ENCODE measurements around the gene PSMB3.
"Not testable (repeated sequence)": the region's sequence is repeated elsewhere in the genome, so short reads cannot be mapped to it uniquely, and the experiment has no call there.

The PSMB3 gene

GRCh38 chr17:38716368-38717005, 36.1 kb upstream of the PSMB3 start:
- DNase-seq = no peak

DNA sequence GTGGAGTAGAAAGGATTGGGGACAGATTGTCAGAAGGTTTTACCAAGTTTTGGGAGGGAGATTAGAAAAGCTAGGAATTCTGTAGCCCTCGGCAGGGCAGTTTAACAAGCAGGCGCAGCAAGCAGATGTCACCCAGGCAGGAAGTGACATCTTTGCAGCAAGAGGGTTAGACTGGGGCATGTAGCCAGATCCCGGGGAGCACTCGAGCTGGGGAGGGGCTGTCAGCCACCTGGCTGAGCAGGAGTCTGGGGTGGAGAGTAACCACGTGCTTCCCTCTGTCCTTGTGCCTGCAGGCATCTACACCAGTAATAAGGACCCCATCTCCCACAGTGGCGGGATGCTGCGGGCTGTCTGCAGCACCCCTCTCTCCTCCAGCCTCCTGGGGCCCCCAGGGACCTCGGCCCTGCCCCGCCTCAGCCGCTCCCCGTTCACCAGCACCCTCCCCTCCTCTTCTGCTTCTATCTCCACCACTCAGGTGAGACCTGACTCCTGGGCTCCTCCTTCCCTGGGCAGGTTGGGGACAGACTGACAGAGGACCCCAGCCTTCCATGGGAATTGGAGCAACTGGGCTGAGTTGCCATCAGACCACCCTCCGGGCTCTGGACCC, 35.3 kb upstream of the PSMB3 start:
- no peak for DNase-seq

DNA sequence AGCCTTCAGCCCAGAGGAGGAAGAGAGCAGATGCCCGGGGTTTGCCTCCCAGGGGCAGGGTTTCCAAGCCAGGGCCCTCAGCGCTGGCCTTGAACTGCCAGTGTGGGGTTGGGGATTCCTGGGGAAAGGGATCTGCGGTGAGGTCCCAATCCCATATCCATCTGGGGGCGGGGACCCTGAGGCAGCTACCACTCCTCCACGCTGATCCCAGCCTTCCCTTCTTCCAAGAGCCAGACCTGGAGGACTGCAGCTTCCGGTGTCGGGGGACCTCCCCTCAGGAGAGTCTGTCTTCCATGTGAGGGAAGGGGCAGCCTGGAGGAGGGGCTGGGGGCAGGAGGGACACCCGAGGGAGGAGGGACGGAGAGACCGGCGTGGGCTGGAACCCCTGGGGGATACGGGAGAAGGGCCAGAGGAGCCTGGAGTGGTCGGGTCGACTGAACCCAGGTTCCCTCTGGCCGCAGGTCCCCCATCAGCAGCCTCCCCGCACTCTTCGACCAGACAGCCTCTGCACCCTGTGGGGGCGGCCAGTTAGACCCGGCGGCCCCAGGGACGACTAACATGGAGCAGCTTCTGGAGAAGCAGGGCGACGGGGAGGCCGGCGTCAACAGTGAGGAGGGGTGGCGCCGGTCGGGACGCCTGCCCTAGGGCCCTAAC, 33.1 kb upstream of the PSMB3 start:
- no peak for DNase-seq

DNA sequence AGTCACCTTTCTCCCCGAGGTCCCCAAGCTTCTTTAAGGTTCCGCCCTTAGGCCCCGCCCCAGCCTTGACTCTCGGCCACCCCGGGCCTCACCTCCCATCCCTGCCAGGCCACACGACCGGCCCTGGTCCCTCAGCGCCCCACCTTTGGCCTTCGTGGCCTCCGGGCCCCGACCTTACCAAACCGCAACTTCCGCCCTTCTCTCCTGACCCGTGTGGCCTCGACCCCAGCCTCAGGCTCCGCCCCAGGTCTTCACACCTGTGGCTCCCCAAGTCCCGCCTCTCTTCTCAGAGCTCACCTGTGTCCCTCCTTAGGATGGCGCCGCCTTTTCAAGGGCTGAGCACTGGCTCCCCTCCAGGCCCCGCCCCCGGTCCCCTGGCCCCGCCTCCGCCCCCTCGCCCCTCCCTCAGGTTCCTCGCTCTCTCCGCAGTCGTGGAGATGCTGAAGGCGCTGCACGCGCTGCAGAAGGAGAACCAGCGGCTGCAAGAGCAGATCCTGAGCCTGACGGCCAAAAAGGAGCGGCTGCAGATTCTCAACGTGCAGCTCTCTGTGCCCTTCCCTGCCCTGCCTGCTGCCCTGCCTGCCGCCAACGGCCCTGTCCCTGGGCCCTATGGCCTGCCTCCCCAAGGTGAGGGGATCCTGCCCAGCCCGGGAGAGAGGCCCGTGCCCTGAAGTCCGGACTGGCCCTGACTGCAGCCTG, 32.4 kb upstream of the PSMB3 start:
- no peak for DNase-seq

DNA sequence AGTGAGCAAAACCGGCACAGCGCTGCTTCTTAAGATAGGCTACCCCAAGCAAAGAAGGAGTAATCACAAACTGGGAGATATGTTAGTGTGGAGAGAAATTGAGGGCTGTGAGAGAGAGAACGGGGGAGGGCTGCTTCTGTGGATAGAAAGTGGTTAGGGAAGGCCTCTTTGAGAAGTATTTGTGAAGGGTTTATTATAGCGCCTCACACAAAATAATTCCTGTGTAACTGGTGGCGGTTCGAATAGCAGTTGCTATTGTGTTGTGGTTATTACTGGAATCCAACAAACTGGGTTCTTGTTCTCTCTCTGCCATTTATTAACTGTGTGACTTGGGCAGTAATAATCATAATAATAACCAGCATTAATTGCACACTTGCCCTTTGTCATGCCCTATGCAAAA, 31.6 kb upstream of the PSMB3 start:
- no peak for DNase-seq

DNA sequence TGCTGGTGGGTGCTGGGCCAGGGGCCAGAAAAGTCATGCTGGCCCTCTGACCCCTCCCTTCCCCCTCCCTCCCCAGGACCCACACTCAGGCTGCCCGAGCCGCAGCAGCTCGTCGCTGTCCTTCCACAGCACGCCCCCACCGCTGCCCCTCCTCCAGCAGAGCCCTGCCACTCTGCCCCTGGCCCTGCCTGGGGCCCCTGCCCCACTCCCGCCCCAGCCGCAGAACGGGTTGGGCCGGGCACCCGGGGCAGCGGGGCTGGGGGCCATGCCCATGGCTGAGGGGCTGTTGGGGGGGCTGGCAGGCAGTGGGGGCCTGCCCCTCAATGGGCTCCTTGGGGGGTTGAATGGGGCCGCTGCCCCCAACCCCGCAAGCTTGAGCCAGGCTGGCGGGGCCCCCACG, 30.7 kb upstream of the PSMB3 start:
- DNase-seq = no peak

DNA sequence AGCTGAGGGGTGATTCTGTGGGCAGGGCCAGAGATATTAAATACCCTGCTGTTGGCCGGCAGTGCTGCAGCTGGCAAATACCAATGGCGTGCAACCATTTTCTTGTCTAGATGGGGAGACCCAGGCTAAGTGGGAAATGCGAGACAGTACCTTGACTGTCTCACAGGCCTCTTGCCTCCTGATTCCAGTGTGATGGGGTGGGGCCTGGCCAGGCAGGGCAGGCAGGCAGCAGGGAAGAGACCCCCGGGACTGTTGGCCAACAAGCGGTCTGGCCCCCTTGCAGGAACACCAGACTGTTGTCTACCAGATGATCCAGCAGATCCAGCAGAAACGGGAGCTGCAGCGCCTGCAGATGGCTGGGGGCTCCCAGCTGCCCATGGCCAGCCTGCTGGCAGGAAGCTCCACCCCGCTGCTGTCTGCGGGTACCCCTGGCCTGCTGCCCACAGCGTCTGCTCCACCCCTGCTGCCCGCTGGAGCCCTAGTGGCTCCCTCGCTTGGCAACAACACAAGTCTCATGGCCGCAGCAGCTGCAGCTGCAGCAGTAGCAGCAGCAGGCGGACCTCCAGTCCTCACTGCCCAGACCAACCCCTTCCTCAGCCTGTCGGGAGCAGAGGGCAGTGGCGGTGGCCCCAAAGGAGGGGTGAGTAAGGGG, 28.1 kb upstream of the PSMB3 start:
- DNase-seq = peak in 1 of 2 experiments; percentile 65

GRCh38 chr17:38725066-38725465, 27.5 kb upstream of the PSMB3 start:
- no peak for DNase-seq

DNA sequence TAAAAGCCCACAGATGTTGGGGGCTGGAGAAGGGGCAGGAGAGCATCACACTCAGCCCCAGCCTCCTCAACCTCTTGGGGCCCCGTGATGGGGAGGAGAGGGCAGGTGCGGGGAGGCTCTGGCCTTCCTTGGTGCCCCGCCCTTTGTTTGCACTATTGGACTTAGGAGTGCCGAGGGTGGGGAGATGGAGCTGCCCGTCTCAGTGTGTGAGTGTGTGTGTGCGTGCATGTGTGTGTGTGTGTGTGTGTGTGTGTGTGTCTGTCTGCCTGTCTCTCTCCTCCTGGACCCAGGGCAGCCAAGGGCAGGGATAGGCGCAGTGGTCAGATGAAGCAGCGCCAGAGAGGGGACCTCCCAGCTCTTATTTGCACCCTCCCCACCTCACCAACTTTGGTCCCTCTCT, 26.4 kb upstream of the PSMB3 start:
- not testable (repeated sequence) for DNase-seq

DNA sequence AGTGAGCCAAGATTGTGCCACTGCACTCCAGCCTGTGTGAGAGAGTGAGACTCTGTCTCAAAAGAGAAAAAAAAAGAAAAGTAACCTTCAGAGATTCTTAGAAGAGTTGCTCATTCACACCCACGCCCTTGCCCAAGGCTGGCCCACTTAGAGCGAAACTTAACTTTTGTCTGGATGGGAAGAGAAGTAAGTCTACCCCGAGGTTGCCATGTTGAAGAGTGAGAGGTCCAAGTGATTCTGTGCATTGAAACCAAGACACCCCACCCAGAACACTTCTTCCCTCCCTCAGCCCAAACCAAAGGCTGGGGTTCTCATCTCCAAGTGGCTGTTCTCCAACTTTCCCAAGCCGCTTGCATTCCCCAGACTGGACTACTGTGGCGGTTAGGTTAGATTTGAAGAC, 24.8 kb upstream of the PSMB3 start:
- DNase-seq = no peak

DNA sequence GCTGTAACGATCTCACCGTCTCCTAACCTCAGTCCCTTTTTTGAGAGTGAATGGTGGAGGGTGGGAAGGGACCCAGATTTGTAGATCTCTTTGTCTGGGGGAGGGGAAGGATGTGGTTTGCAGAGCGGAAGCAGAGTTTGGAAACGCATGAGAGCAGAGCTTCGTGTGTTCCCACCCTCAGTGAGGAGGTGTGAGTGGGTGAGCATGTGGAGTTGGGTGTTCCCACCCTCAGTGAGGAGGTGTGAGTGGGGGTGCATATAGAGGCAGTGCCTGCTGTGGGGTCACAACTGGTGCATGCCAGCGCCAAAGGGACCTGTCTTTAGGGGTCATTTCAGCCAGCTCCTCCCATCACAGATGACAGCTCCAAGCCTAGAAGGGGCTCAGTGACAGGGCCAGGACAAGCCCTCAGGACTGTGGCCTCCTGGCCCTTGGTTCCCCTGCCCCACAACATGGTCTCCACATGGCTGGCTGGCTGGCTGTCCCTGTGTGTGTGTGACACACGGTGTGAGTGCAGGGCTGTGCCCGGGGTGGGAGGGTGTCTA, 24.2 kb upstream of the PSMB3 start:
- DNase-seq = no peak

- no peak for DNase-seq
Measured at GRCh38 chr17:38729368-38729885, 23.1 kb upstream of the PSMB3 start.

- DNase-seq = peak in 1 of 2 experiments; percentile 86
Measured at GRCh38 chr17:38729886-38730525, 22.5 kb upstream of the PSMB3 start, which contains the start of gene CISD3. Gene CISD3 (plus strand): TSS chr17:38730341. CDS start chr17:38730359, 18 bp downstream.

- peak in 1 of 2 experiments; percentile 61 for DNase-seq
Measured at GRCh38 chr17:38730526-38731379, 21.8 kb upstream of the PSMB3 start.

GRCh38 chr17:38731526-38732294, 20.8 kb upstream of the PSMB3 start:
- peak in 1 of 2 experiments; percentile 45 for DNase-seq

GRCh38 chr17:38732376-38733281, 19.9 kb upstream of the PSMB3 start:
- peak in 1 of 2 experiments; percentile 51 for DNase-seq

DNA sequence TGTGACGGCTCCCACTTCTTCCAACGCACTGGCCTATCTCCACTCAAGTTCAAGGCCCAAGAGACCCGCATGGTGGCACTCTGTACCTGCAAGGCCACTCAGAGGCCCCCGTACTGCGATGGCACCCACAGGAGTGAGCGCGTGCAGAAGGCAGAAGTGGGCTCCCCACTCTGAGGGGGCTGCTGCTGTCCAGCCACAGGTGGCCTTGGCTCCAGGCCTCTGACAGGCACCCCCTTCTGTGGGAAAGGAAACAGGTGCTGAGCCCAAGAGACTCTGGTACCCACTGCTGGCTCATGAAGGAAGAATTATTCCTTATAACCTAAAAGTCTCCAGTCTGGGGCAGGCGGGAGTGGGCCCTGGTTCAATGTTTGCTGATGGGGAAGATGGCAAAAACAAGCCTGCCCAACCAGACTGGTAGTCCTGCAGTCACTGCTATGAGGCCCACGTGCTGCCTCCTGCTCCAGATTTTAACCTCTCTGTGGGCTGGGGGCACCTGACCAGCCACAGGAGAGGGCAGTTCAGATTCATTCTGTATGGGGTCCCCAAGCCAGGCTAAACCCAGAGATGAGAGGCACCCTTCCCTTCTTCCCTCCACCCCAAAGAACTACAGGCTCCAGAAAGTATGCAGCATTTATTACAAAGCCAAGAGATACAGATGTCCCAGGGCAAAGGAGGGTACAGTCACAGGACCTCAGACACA, 19.1 kb upstream of the PSMB3 start:
- no peak for DNase-seq

All from NCI-H446 (cell line).